Hepatocyte (in vitro differentiated cells): ENCODE measurements around the gene FBXL15. TPM values are rescaled to one million over a fixed set of nuclear protein-coding genes. Genes with fewer than 3 reads are reported as not detected.

Source experiments
- DNase-seq: peaks from one replicate; pipeline ENCODE4 v3.0.0-alpha.2; 2016; ENCODE audit warnings: low spot score
- H2AFZ ChIP-seq: fragments of 200-600 bp; sonication (generic); 2 replicates; pipeline ENCODE4 v1.6.0; 2016; ENCODE audit warnings: antibody characterized with exemption, mild to moderate bottlenecking
- H3K27ac ChIP-seq: fragments of 200-600 bp; sonication (generic); 2 replicates; pipeline ENCODE4 v1.5.1; 2016; ENCODE audit warnings: mild to moderate bottlenecking
- H3K27me3 ChIP-seq: fragments of 200-600 bp; sonication (generic); 2 replicates; pipeline ENCODE4 v1.6.1; 2016
- H3K36me3 ChIP-seq: fragments of 200-600 bp; sonication (generic); replicated peaks from 2 replicates; pipeline ENCODE4 v1.5.1; 2016; ENCODE audit warnings: low read depth; ENCODE audit not compliant: insufficient read depth
- H3K4me1 ChIP-seq: fragments of 200-600 bp; sonication (generic); 2 replicates; pipeline ENCODE4 v1.5.1; 2016; ENCODE audit warnings: mild to moderate bottlenecking, moderate library complexity; ENCODE audit not compliant: insufficient read depth
- H3K4me2 ChIP-seq: fragments of 200-600 bp; sonication (generic); 2 replicates; pipeline ENCODE4 v1.6.0; 2016
- H3K4me3 ChIP-seq: fragments of 200-600 bp; sonication (generic); 2 replicates; pipeline ENCODE4 v1.5.1; 2016; ENCODE audit warnings: mild to moderate bottlenecking
- H3K79me2 ChIP-seq: fragments of 200-600 bp; sonication (generic); 2 replicates; pipeline ENCODE4 v1.6.0; 2017; ENCODE audit warnings: mild to moderate bottlenecking
- H3K9me2 ChIP-seq: fragments of 200-600 bp; sonication (generic); replicated peaks from 2 replicates; pipeline ENCODE4 v1.6.0; 2017; ENCODE audit warnings: mild to moderate bottlenecking; ENCODE audit not compliant: insufficient read depth
- H3K9me3 ChIP-seq: fragments of 200-600 bp; sonication (generic); 2 replicates; pipeline ENCODE4 v1.5.1; 2016; ENCODE audit warnings: low read depth, mild to moderate bottlenecking
- H4K20me1 ChIP-seq: fragments of 200-600 bp; sonication (generic); 2 replicates; pipeline ENCODE4 v1.6.0; 2016; ENCODE audit warnings: mild to moderate bottlenecking; ENCODE audit not compliant: insufficient read depth, poor library complexity, severe bottlenecking
- EZH2 ChIP-seq: fragments of 200-600 bp; sonication (generic); IDR thresholded peaks from 2 replicates; pipeline ENCODE4 v1.6.1; 2016; ENCODE audit warnings: antibody characterized with exemption, mild to moderate bottlenecking, borderline replicate concordance
- EZH2phosphoT487 ChIP-seq: fragments of 200-600 bp; sonication (generic); IDR thresholded peaks from one replicate; pipeline ENCODE4 v1.6.1; 2018; ENCODE audit warnings: antibody characterized with exemption, mild to moderate bottlenecking, low read depth, moderate library complexity; ENCODE audit not compliant: unreplicated experiment, severe bottlenecking
- WGBS: methylation state at CpG from one replicate; pipeline ENCODE4 v1.1.6; 2016; ENCODE audit warnings: low lambda C conversion rate; ENCODE audit errors: missing lambda C conversion rate; 5-methylcytosine and 5-hydroxymethylcytosine counted together
- microRNA counts: library from miRNA; unstranded; fragments of <30 nt; microRNA quantifications from one replicate; lab custom pipeline; 2017
- microRNA-seq: library from miRNA; unstranded; fragments of <30 nt; microRNA quantifications from one replicate; pipeline ENCODE4, GENCODE V29; 2017
- polyA plus RNA-seq: library from polyadenylated mRNA; unstranded; fragments of >200 nt; fragmentation: Nextera tagmentation; extraction: Ambion mirVana; gene quantifications from 2 replicates; pipeline ENCODE4 v1.2.1, GENCODE V29; 2016
- small RNA-seq: library from RNA; depleted of rRNA; stranded (forward); fragments of <200 nt; gene quantifications from one replicate; pipeline ENCODE3, GENCODE V24; 2014
- total RNA-seq: library from RNA; depleted of rRNA; stranded (reverse); fragments of >200 nt; gene quantifications from 2 replicates; pipeline ENCODE4 v1.2.3, GENCODE V29; 2014
- TF ChIP-seq, protein P1 (sequence below): fragments of 200-600 bp; sonication (generic); IDR thresholded peaks from 2 replicates; pipeline ENCODE4 v1.5.1; 2016; ENCODE audit warnings: antibody characterized with exemption, mild to moderate bottlenecking; ENCODE audit not compliant: poor library complexity

Gene FBXL15
- total and polyA plus RNA-seq, 2 experiments from 2014 or later = 16.3 to 42.3 TPM

GRCh38 chr10:102468683-102469082 lies 48.0 kb downstream of the FBXL15 start:
- Histone ChIP-seq H2AFZ (no peak overlapping the region), H3K27ac (no peak overlapping the region), H4K20me1 (no peaks in the 10 kb centered on the region), H3K4me3 (no peak overlapping the region), H3K4me1 (peaks cover 2% of the 10 kb centered on the region), H3K36me3 (no peaks in the 10 kb centered on the region), H3K27me3 (no peaks in the 10 kb centered on the region), H3K79me2 (peaks cover 3% of the 10 kb centered on the region), H3K9me2 (no peaks in the 10 kb centered on the region), H3K4me2 (no peak overlapping the region), H3K9me3 (no peaks in the 10 kb centered on the region)
- 88% methylated on average over 9 of the region's 9 CpGs for WGBS
- no peak for DNase-seq
- TF ChIP-seq, protein P1, sequence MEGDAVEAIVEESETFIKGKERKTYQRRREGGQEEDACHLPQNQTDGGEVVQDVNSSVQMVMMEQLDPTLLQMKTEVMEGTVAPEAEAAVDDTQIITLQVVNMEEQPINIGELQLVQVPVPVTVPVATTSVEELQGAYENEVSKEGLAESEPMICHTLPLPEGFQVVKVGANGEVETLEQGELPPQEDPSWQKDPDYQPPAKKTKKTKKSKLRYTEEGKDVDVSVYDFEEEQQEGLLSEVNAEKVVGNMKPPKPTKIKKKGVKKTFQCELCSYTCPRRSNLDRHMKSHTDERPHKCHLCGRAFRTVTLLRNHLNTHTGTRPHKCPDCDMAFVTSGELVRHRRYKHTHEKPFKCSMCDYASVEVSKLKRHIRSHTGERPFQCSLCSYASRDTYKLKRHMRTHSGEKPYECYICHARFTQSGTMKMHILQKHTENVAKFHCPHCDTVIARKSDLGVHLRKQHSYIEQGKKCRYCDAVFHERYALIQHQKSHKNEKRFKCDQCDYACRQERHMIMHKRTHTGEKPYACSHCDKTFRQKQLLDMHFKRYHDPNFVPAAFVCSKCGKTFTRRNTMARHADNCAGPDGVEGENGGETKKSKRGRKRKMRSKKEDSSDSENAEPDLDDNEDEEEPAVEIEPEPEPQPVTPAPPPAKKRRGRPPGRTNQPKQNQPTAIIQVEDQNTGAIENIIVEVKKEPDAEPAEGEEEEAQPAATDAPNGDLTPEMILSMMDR = no peak
- no peak for TF ChIP-seq EZH2phosphoT487
- TF ChIP-seq EZH2 = no peak

DNA sequence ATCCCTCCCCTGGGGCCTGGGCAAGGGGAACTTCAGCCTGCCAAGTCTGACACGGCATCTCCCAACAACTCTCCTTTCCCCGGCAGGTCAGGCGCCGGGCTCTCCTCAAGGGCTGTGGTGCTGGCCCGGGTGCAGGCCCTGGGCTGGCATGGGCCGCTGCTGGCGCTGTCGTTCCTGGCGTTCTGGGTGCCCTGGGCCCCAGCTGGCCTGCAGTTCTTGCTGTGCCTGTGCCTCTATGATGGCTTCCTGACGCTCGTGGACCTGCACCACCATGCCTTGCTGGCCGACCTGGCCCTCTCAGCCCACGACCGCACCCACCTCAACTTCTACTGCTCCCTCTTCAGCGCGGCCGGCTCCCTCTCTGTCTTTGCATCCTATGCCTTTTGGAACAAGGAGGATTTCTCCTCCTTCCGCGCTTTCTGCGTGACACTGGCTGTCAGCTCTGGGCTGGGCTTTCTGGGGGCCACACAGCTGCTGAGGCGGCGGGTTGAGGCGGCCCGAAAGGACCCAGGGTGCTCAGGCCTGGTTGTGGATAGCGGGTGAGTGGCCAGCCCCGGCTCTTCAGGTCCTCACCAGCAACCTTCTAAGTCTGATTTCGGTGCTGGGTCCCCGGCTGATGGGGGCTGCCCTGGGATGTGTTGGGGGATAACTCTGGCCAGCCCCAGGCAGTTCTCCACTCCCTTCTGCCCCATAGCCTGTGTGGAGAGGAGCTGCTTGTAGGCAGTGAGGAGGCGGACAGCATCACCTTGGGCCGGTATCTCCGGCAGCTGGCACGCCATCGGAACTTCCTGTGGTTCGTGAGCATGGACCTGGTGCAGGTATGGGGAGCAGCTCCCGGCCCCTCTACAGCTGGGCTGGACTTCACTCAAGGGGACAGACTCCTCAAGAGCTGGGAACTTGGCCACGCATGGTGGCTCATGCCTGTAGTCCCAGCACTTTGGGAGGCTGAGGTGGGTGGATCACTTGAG lies 50.2 kb downstream of the FBXL15 start:
- 98% methylated on average over 34 of the region's 36 CpGs for WGBS
- DNase-seq = no peak
- Histone ChIP-seq H2AFZ (no peak overlapping the region), H3K9me3 (no peaks in the 10 kb centered on the region), H3K36me3 (no peaks in the 10 kb centered on the region), H3K79me2 (no peaks in the 10 kb centered on the region), H3K9me2 (no peaks in the 10 kb centered on the region), H3K4me3 (no peak overlapping the region), H3K27ac (no peak overlapping the region), H3K27me3 (no peaks in the 10 kb centered on the region), H4K20me1 (no peaks in the 10 kb centered on the region), H3K4me1 (no peaks in the 10 kb centered on the region), H3K4me2 (no peak overlapping the region)
- no peak for TF ChIP-seq EZH2
- TF ChIP-seq, protein P1 = no peak
- TF ChIP-seq EZH2phosphoT487 = no peak

MicroRNAs encoded within 50 kb of the gene (microRNA counts, 767-probe panel; counts per million panel counts)
- microRNA hsa-miR-146b-3p (lab: Ali Mortazavi, UCI) (not detected), microRNA hsa-miR-146b-5p (lab: Ali Mortazavi, UCI) (not detected)

Small RNAs within 50 kb of the gene (microRNA-seq; reads per million reads assigned to microRNA genes)
- 1,715 reads per million, percentile 83 among the genes with 10 or more reads in this experiment for gene MIR146B

Small RNAs within 50 kb of the gene (small RNA-seq; reads per million reads assigned to genes)
- 3,065 reads per million, percentile 99 among the genes with 10 or more reads in this experiment for gene MIR146B

Other genes starting within 250 kb of the FBXL15 start
- gene ELOVL3, start 194.5 kb upstream of the FBXL15 start, total RNA-seq = 0.40 TPM in 1 of 2 replicates, not detected in the other
- gene ELOVL3, start 194.5 kb upstream of the FBXL15 start, polyA plus RNA-seq = not detected in 2 replicates
- not detected in 2 replicates for gene PITX3, start 179.3 kb upstream of the FBXL15 start, total RNA-seq
- 0.52 and 0.79 TPM in 2 replicates for gene PITX3, start 179.3 kb upstream of the FBXL15 start, polyA plus RNA-seq
- 43.0 and 55.4 TPM in 2 replicates for gene GBF1, start 175.3 kb upstream of the FBXL15 start, total RNA-seq
- 35.7 and 43.1 TPM in 2 replicates for gene GBF1, start 175.3 kb upstream of the FBXL15 start, polyA plus RNA-seq
- gene NFKB2, start 25.1 kb upstream of the FBXL15 start, total RNA-seq = 13.0 and 23.2 TPM in 2 replicates
- gene NFKB2, start 25.1 kb upstream of the FBXL15 start, polyA plus RNA-seq = 27.4 and 29.6 TPM in 2 replicates
- gene PSD, start 2.1 kb upstream of the FBXL15 start, total RNA-seq = 9.9 and 13.1 TPM in 2 replicates
- 20.1 and 21.5 TPM in 2 replicates for gene PSD, start 2.1 kb upstream of the FBXL15 start, polyA plus RNA-seq
- gene CUEDC2, start 11.7 kb downstream of the FBXL15 start, total RNA-seq = 37.9 and 45.4 TPM in 2 replicates
- gene CUEDC2, start 11.7 kb downstream of the FBXL15 start, polyA plus RNA-seq = 77.9 and 79.9 TPM in 2 replicates
- 5.6 and 7.7 TPM in 2 replicates for gene C10orf95, start 30.7 kb downstream of the FBXL15 start, total RNA-seq
- gene C10orf95, start 30.7 kb downstream of the FBXL15 start, polyA plus RNA-seq = 5.2 and 8.3 TPM in 2 replicates
- 84.1 and 90.7 TPM in 2 replicates for gene ACTR1A, start 81.9 kb downstream of the FBXL15 start, total RNA-seq
- gene ACTR1A, start 81.9 kb downstream of the FBXL15 start, polyA plus RNA-seq = 80.5 and 86.7 TPM in 2 replicates
- 10.2 and 10.9 TPM in 2 replicates for gene SUFU, start 83.1 kb downstream of the FBXL15 start, total RNA-seq
- 18.2 TPM in 2 replicates for gene SUFU, start 83.1 kb downstream of the FBXL15 start, polyA plus RNA-seq
- 41.3 and 53.3 TPM in 2 replicates for gene TRIM8, start 223.6 kb downstream of the FBXL15 start, total RNA-seq
- gene TRIM8, start 223.6 kb downstream of the FBXL15 start, polyA plus RNA-seq = 61.2 and 63.4 TPM in 2 replicates